22Rv1 (cell line): Measurements from ENCODE around the gene CDK6.

Experiments
- H3K27ac ChIP-seq: fragments of 450-650 bp; 2 replicates; pipeline ENCODE4 v1.5.1; 2017
- ZFX ChIP-seq: fragments of 450-650 bp; IDR thresholded peaks from 2 replicates; pipeline ENCODE4 v1.6.1; 2017; ENCODE audit warnings: antibody characterized with exemption, borderline replicate concordance
- TF ChIP-seq, protein P1 (sequence below): fragments of 450-650 bp; IDR thresholded peaks from 2 replicates; pipeline ENCODE4 v1.5.1; 2017; ENCODE audit warnings: mild to moderate bottlenecking

Gene CDK6

GRCh38 chr7:92847305-92847704, 10.9 kb upstream of the CDK6 start:
- no peak for TF ChIP-seq ZFX
- TF ChIP-seq, protein P1, sequence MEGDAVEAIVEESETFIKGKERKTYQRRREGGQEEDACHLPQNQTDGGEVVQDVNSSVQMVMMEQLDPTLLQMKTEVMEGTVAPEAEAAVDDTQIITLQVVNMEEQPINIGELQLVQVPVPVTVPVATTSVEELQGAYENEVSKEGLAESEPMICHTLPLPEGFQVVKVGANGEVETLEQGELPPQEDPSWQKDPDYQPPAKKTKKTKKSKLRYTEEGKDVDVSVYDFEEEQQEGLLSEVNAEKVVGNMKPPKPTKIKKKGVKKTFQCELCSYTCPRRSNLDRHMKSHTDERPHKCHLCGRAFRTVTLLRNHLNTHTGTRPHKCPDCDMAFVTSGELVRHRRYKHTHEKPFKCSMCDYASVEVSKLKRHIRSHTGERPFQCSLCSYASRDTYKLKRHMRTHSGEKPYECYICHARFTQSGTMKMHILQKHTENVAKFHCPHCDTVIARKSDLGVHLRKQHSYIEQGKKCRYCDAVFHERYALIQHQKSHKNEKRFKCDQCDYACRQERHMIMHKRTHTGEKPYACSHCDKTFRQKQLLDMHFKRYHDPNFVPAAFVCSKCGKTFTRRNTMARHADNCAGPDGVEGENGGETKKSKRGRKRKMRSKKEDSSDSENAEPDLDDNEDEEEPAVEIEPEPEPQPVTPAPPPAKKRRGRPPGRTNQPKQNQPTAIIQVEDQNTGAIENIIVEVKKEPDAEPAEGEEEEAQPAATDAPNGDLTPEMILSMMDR, result no peak
- no peak overlapping the region for H3K27ac ChIP-seq

GRCh38 chr7:92845736-92846135, 9.4 kb upstream of the CDK6 start:
- H3K27ac ChIP-seq, result no peak overlapping the region
- TF ChIP-seq, protein P1, result no peak
- TF ChIP-seq ZFX, result no peak

DNA sequence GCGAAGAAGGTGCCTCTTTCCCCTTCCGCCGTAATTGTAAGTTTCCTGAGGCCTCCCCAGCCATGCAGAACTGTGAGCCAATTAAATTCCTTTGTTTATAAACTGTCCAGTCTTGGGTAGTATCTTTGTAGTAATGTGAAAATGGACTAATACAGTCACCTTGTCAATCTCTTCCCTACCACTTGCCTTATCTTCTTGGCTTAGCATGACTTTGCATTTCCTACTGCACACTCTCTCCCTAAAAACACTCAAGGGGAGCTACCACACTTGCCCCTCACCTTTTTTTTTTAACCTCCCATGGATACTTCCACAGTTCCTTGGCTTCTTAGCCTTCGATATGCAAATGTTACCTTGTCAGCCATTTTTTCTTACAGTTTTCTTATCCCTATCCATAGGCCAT, 7.4 kb upstream of the CDK6 start:
- TF ChIP-seq, protein P1, result no peak
- TF ChIP-seq ZFX, result no peak
- no peak overlapping the region for H3K27ac ChIP-seq

DNA sequence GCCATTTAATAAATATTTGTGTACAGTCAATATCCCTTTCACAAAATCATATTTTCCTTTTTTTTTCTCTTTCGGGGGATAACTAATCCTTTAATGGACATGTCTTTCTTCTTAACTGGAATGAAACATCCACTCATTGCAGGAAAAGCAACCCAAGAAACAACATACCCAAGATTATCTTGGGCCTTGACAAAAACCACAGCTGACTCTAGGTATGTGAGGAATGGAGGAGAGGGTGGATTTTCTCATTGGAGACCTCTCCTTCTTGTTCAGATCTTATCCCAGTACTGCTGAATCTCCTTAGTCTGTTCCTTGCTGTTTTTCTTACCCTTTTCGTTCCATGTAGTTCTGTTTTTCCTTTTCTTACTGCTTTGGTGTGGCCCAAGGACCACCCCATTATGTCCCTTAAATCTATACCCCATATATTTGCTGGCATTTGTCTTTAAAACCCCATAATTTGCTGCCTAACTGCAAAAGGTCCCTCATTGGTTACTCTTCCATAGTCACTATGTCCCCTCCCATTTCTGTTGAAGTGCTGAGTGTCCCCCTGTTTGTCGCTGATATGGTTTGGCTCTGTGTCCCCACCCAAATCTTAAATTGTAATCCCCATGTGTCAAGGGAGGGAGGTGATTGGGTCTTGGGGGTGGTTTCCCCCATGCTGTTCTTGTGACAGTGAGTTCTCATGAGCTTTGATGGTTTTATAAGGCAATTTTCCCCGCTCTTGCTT, 6.8 kb upstream of the CDK6 start:
- TF ChIP-seq, protein P1, result no peak
- TF ChIP-seq ZFX, result no peak
- H3K27ac ChIP-seq, result no peak overlapping the region

DNA sequence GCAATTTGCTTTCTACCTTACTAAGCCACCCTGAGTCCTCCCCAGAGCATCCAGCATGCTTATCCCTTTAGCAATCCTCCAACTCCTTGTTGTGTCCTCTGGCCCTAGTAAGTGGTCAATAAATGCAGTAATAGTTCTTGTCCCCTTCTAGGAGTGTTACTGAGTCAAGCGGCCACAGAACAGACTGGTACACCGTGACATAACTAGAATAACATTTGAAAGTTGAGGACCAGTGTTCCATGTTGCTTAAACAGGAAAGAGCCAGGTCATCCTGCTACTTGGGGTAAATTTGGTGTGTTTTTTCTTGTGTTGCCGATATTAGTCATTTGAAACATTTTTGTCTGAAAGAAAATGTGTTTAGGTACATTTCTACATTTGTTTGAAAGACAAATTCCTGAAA, 4.8 kb upstream of the CDK6 start:
- TF ChIP-seq, protein P1, result no peak
- TF ChIP-seq ZFX, result no peak
- H3K27ac ChIP-seq, result no peak overlapping the region

GRCh38 chr7:92840316-92840715, 3.9 kb upstream of the CDK6 start:
- H3K27ac ChIP-seq, result no peak overlapping the region
- no peak for TF ChIP-seq ZFX
- TF ChIP-seq, protein P1, result no peak

GRCh38 chr7:92839901-92840300, 3.5 kb upstream of the CDK6 start:
- H3K27ac ChIP-seq, result no peak overlapping the region
- TF ChIP-seq, protein P1, result no peak
- no peak for TF ChIP-seq ZFX
